DMS153 (cell line): ENCODE data around the gene ANK2.

Experiments used
- DNase-seq: peaks from one replicate; lab custom pipeline; 2025; lab: John Stamatoyannopoulos, UW

The ANK2 gene

DNA sequence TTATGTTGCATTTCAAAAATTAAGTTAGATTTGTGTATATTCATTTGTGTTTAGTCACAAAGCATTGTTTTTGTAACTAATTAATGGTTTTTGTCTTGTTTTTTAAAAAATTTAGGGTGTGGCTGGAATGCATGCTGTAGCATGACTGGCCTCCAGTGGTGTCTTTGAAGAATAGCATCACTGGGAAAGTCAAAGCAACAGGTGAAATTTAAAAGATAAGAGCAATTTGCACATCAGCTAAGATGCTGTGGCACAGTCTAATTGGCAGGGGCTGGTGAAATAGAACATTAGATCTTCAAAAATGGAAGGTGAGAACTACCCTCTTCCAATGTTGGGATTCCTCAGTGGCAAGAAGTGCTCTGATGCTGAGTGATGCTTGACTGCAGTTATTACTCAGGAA lies 45.3 kb downstream of the ANK2 start:
- no peak for DNase-seq

GRCh38 chr4:113101669-113102068 lies 52.2 kb downstream of the ANK2 start:
- no peak for DNase-seq

DNA sequence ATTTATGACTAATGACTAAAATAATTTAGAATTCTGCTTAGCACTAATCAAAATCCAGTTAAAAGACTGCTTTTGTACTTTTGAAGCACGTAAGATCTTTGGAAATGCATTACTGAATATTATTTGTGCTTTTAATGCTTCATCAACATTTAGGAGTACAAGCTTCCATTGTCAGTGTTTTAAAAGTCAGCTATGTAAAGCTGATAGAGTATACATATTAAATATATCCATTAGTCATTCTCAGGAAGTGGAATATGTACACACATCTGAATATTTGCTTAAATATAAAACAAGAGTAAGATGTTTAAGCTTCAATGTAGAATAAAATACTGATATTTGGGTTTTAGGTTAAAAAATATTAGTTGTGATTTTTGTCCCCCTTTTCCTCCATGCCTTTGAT lies 54.1 kb downstream of the ANK2 start:
- DNase-seq: no peak

DNA sequence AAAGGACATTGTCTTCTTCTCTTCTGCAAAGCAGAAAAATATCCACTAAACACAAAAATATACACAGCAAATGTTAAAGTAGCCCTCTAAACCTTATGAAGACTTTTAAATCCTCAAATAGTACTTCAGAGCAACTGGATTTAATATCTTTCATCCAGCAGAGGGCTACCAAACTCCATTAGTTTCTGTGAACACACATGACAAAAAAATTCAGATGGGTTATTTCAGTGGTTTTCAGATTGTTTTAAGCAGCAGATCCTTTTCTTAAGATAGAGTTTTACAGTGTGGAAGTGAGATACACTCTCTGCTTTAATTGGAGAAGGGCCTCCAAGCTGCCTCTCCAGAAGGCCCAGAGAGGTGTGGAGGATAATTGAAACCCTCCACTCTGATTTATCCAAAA lies 56.7 kb downstream of the ANK2 start:
- DNase-seq: peak; percentile 11

- DNase-seq: no peak
Measured at GRCh38 chr4:113109106-113109718, 59.8 kb downstream of the ANK2 start.

- no peak for DNase-seq
Measured at GRCh38 chr4:113112338-113112978, 63.0 kb downstream of the ANK2 start.

GRCh38 chr4:113113151-113113550 lies 63.7 kb downstream of the ANK2 start:
- no peak for DNase-seq

- no peak for DNase-seq
Measured at GRCh38 chr4:113114884-113115283, 65.4 kb downstream of the ANK2 start.

DNA sequence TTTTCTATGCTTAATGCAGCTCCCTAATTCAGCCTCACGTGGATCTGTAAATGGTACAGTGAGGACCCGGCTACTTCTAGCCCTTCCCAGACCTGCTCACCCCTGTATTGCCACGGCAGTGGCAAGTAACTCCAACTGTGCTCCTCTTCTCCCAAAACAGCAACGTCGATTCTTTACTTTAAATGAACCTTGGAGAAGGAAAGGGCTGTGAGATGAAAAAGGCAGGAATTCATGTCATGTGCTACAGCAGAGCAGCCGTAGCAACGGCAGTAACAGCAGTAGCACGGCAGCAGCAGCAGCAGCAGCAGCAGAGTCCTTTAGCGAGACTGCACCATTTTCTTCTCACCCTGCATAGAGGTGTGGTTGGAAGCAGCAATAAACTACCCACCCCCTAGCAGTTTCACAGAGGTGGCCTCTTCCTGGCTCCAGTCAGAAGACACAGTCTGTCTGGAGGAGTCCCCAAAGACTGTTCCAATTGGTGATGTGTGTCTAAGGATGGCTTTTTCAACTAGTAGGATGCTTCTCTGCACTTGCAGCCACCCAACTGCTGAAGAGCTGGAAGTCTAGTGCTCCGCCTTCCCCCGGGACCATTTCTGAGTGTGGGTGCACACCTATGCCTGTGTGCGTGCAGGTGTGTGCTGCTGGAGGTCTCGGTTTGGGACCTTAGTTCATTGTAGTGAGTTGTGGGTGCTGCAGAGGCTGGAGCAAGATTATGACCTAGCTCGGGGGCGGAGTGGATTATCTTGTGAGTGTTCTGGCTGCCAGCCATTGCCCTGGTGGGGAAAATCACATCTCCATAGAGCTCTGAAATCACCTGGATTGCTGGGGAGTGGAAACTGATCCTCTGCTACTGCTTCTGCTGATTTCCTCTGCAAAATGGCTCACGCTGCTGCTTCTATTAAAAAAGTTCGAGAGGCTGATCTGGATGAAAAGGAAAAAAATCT lies 67.2 kb downstream of the ANK2 start:
- peak; percentile 63 for DNase-seq

DNA sequence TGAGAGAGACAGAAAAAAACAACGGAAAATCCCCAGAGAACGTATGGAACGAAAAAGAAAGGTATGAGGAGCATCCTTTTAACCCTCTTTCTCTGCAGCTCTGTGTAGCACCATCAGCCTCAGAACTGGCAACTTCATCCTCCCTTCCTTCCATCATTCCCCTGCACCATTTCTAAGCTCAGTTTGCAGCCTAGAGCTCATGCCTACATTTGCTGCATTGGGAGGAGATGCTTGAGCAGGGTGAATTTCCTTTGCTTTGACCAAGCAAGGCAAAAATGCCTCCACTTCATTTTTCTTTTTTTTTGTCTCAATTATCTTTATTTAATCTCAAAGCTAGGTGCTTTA lies 67.9 kb downstream of the ANK2 start:
- no peak for DNase-seq

DNA sequence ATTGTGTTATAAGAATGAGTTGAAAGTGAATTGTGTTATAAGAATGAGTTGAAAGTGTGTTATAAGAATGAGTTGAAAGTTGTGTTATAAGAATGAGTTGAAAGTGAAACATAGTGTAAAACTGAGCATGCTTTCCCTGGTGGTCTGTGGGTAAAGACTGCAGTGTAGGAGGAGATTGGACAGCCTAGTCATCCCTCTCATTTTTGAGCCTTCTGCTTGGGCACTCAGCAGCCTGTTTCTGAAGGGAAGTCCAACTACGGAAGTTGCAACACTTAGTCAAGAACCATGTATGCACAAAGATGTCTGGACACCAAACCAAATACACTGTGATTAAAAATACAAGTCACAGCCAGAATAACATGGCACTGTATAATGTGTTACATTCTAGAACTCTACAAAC lies 72.6 kb downstream of the ANK2 start:
- no peak for DNase-seq

GRCh38 chr4:113125418-113125817 lies 76.0 kb downstream of the ANK2 start:
- DNase-seq: no peak

DNA sequence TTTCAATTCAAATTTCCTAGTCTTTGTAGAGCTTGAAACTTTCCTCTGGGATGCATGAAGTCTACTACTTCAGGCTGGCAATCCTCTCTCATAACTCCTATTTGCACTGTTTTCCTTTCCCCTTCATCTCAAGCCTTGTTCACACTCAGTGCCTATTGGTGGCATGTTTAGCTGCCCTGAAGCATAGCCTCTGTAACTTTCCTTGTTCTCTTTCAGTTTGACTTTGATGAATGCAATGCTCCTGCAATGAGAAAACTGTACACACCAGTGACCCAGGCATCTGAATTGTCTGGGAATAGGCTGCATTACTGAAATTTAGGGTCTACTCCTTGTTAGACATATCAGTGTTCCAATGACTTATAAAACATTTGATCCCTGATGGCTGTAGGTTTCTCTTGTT lies 81.7 kb downstream of the ANK2 start:
- no peak for DNase-seq

GRCh38 chr4:113131621-113132020 lies 82.2 kb downstream of the ANK2 start:
- no peak for DNase-seq

DNA sequence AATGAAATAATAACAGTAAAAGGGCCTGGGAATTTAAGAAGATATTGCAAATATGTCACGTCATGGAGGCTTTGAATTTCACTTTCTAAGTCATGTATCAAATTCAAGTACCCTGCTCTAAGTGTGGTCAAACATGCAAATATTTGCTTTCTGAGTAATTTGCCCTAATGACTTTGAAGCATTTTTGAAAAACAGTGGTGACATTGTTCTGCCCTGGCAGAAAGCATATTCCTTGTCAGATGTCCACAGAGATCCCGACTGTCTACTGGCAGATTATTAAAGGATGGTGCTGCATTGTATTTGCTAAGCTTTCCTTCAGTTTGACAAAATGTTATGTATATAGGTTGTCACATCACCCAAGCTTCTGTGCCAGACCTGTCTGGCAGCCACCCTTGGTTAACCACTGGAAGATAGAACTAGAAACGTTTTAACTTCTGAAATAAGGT lies 92.5 kb downstream of the ANK2 start:
- peak; percentile 91 for DNase-seq

GRCh38 chr4:113142351-113142750 lies 92.9 kb downstream of the ANK2 start:
- DNase-seq: no peak

DNA sequence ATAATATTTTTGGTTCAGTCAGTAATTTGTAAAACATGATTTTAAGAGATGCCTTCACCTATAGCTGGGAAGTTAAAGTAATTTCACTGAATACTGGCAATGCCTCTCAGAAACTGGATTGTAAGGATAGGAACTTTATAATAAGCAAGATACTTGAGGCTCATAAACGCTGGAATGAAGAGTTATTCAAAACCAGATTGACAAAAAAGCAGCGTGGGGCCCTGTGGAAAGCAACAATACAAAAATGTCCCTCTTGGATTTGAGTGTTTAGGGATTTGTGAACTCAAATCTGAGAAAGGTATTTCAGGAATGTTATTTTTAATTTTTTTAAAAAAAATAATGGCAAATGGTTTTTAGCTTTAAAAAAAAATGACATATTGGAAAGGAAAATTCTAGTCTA lies 94.6 kb downstream of the ANK2 start:
- DNase-seq: no peak

DNA sequence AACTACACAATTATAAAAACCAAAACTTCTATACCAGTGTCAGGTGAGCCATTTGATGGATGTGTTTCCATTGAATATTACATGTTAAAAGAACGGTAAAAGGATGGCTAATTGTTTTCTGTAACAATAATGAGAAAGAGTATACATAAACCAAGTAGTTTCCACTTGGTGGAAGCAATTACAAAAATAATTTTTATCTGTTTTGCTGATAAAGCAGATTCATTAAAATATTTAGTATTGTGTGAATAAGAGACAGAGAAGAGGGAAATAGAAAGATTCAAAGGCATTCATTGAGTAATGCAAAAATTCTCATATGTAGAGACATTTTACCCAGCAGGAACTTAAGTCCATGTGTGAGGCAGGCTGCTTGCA lies 95.7 kb downstream of the ANK2 start:
- DNase-seq: no peak

- no peak for DNase-seq
Measured at GRCh38 chr4:113145519-113146291, 96.3 kb downstream of the ANK2 start.

DNA sequence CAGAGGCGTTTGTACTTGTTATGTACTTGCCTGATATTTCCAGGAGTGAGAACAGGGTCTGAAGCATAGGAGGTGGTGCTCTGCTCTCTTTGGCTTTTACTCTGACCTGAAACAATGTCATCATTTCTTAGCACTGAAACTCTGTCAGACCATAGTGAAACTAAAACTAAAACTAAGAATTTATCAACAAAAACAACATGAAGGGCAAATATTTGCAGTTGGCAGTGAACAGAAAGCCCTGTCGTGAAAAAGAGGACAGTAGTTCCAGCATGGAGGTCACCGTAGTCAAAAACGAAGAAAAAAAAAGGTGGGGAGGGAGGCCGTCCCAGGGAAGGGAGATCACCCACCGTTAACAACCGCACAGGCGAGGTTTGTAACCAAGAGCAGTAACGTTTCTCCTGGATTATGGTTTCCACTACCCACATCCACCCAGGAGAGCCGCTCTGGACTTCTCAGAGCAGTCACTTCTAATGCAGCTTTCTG lies 97.5 kb downstream of the ANK2 start:
- DNase-seq: no peak

GRCh38 chr4:113147498-113148111 lies 98.2 kb downstream of the ANK2 start:
- DNase-seq: no peak

DNA sequence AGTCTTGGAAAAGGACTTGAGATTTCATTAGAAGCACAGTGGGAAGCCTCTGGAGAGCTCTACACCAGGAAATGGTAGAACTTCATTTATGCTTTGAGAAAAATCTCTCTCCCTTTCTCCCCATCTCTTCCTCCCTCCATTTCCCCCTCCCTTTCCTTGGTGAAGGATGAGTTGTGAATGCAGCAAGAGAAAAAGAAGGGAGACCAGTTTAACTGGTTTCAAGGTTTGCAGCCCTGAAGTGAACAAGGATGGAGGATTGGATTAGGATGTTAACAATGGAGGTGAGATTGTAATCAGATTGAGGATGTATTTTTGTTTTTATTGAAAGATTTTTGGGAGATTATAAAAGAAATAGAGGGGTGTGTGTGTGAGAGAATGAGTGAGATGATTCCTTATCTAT lies 99.5 kb downstream of the ANK2 start:
- no peak for DNase-seq
